A673 (cell line): Measurements from ENCODE around the gene OR52B4.

Source experiments
- CTCF ChIP-seq: fragments of 300-800, 200-600 bp; sonication (generic); conservative IDR thresholded peaks from 2 replicates; pipeline ENCODE4 v1.5.1; 2017; ENCODE audit warnings: low read depth, mild to moderate bottlenecking, antibody characterized with exemption, low read length, moderate library complexity, mixed read lengths
- EZH2 ChIP-seq: fragments of 200-600 bp; sonication (generic); IDR thresholded peaks from 2 replicates; pipeline ENCODE4 v1.6.1; 2017; ENCODE audit warnings: borderline replicate concordance, low read depth, mild to moderate bottlenecking, mixed read lengths, antibody characterized with exemption, low read length; ENCODE audit not compliant: poor library complexity, severe bottlenecking

- TF ChIP-seq EZH2 (no peak), CTCF (no peak)
These were observed 48.6 kb upstream of the OR52B4 start for GRCh38 chr11:4416816-4417215.
